AML-193 (cell line): ENCODE data around the gene TRIM13.

Source experiments
- DNase-seq, 2 experiments: peaks; one replicate each; lab custom pipeline; 2025; lab: John Stamatoyannopoulos, UW

The TRIM13 gene

GRCh38 chr13:49996161-49996915 lies 504 bp upstream of the TRIM13 start:
- DNase-seq = peak; percentile 91 to 93

- peak; percentile 28 to 32 for DNase-seq
Measured at GRCh38 chr13:49997955-49998354, 1.1 kb downstream of the TRIM13 start.

- no peak for DNase-seq
Measured at GRCh38 chr13:49998714-49999624, 2.1 kb downstream of the TRIM13 start.

- DNase-seq = no peak
Measured at GRCh38 chr13:50001287-50001686, 4.4 kb downstream of the TRIM13 start.

GRCh38 chr13:50006426-50007135 lies 9.7 kb downstream of the TRIM13 start:
- no peak for DNase-seq

- DNase-seq = no peak
Measured at GRCh38 chr13:50011461-50011860, 14.6 kb downstream of the TRIM13 start.

GRCh38 chr13:50012396-50013169 lies 15.7 kb downstream of the TRIM13 start:
- no peak for DNase-seq

- DNase-seq = no peak
Measured at GRCh38 chr13:50014386-50014785, 17.5 kb downstream of the TRIM13 start.

GRCh38 chr13:50015258-50015657 lies 18.4 kb downstream of the TRIM13 start, which contains the start of gene KCNRG:
Gene KCNRG (plus strand): TSS chr13:50015444. CDS start chr13:50015494, 50 bp downstream.
- no peak for DNase-seq

- no peak for DNase-seq
Measured at GRCh38 chr13:50015750-50016149, 18.9 kb downstream of the TRIM13 start.

- DNase-seq = no peak
Measured at GRCh38 chr13:50016444-50016843, 19.6 kb downstream of the TRIM13 start.

- DNase-seq = no peak
Measured at GRCh38 chr13:50017819-50018218, 21.0 kb downstream of the TRIM13 start.

GRCh38 chr13:50025436-50025835 lies 28.6 kb downstream of the TRIM13 start:
- DNase-seq = no peak

GRCh38 chr13:50026788-50027473 lies 30.1 kb downstream of the TRIM13 start:
- no peak for DNase-seq

GRCh38 chr13:50030315-50030714 lies 33.5 kb downstream of the TRIM13 start:
- DNase-seq = no peak

GRCh38 chr13:50033725-50034124 lies 36.9 kb downstream of the TRIM13 start:
- DNase-seq = no peak

- no peak for DNase-seq
Measured at GRCh38 chr13:50037788-50038187, 40.9 kb downstream of the TRIM13 start.

GRCh38 chr13:50038266-50038665 lies 41.4 kb downstream of the TRIM13 start:
- DNase-seq = no peak

- no peak for DNase-seq
Measured at GRCh38 chr13:50052478-50052877, 55.6 kb downstream of the TRIM13 start.

- DNase-seq = no peak
Measured at GRCh38 chr13:50053844-50054243, 57.0 kb downstream of the TRIM13 start.

- DNase-seq = no peak
Measured at GRCh38 chr13:50055454-50055853, 58.6 kb downstream of the TRIM13 start.
